ENCODE results near the gene SH3RF3. TPM values are rescaled to one million over a fixed set of nuclear protein-coding genes. Genes with fewer than 3 reads are reported as not detected.

Gene SH3RF3
- total and polyA plus RNA-seq, 9 of the 15 experiments (the other 6 are each of a cell fraction or from before 2014, with no cell fraction given): 0.02 TPM; not detected in 8

DNA sequence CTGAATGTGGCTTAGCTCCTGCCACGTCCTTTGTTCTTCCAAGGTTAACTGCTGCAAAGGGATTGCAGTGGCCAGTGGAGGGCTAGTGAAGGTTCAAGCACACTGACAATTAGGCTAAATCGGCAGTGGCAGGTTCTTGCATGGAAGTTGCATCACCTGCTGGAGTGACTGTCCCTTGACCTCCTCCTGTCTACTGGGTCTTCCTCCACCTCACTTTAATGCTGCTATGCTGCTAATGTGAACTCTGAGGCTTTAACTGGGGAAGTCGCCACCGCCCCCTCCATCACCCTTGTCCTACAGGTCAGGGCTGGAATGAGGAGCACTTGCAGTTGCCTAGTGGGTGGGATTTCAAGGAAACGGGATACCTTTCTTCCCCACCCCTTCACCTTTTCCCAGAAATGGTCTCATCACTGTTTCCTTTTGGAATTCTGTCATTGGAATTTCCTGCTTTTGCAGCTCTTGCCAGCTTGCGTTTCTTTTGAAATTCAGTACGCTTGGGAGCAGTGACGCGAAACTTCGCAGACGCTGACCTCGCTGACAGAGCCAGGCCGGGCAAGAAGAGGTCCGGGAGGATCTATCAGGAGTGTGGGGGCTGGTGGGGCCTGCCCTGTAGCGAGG lies 150.3 kb downstream of the SH3RF3 start (continued):
- TF ChIP-seq RBM25 (IDR thresholded peaks at IDR 0.05; ENCODE audit: low read depth, low read length, severe bottlenecking): no peak
- TF ChIP-seq ZFPM2 (CRISPR knock-in tag; IDR thresholded peaks at IDR 0.05): no peak
- TF ChIP-seq ZEB2 (IDR thresholded peaks at IDR 0.05): 0 out of 2 replicates have a peak, but pooled peaks have one; percentile 27
- no peak for TF ChIP-seq HDGF (IDR thresholded peaks at IDR 0.05)
- TF ChIP-seq BRCA1 (IDR thresholded peaks at IDR 0.05): no peak
- no peak for TF ChIP-seq BRCA1 (CRISPR knock-in tag; IDR thresholded peaks at IDR 0.05)
- TF ChIP-seq ZNF354B (CRISPR knock-in tag; IDR thresholded peaks at IDR 0.05): no peak
- no peak for TF ChIP-seq CCAR2 (IDR thresholded peaks at IDR 0.05; ENCODE audit: low read depth, low read length)
- TF ChIP-seq ZNF140 (CRISPR knock-in tag; IDR thresholded peaks at IDR 0.05): no peak
- TF ChIP-seq MYNN (IDR thresholded peaks at IDR 0.05): no peak
- no peak for TF ChIP-seq MYNN (CRISPR knock-in tag; IDR thresholded peaks at IDR 0.05)
- TF ChIP-seq NR2C1 (IDR thresholded peaks at IDR 0.05): peak; percentile 31; the same call in 1 of the 2 replicates
- TF ChIP-seq NR2C1 (tag; IDR thresholded peaks at IDR 0.05): peak; percentile 88
- TF ChIP-seq U2AF2 (optimal IDR thresholded peaks at IDR 0.05; ENCODE audit: low read depth, low read length): no peak
- no peak for TF ChIP-seq EWSR1 (IDR thresholded peaks at IDR 0.05; ENCODE audit: borderline replicate concordance, low read depth, partially characterized antibody)
- TF ChIP-seq, protein P1, sequence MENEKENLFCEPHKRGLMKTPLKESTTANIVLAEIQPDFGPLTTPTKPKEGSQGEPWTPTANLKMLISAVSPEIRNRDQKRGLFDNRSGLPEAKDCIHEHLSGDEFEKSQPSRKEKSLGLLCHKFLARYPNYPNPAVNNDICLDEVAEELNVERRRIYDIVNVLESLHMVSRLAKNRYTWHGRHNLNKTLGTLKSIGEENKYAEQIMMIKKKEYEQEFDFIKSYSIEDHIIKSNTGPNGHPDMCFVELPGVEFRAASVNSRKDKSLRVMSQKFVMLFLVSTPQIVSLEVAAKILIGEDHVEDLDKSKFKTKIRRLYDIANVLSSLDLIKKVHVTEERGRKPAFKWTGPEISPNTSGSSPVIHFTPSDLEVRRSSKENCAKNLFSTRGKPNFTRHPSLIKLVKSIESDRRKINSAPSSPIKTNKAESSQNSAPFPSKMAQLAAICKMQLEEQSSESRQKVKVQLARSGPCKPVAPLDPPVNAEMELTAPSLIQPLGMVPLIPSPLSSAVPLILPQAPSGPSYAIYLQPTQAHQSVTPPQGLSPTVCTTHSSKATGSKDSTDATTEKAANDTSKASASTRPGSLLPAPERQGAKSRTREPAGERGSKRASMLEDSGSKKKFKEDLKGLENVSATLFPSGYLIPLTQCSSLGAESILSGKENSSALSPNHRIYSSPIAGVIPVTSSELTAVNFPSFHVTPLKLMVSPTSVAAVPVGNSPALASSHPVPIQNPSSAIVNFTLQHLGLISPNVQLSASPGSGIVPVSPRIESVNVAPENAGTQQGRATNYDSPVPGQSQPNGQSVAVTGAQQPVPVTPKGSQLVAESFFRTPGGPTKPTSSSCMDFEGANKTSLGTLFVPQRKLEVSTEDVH (IDR thresholded peaks at IDR 0.05; ENCODE audit: low read depth, partially characterized antibody): no peak
- TF ChIP-seq MTF1 (CRISPR knock-in tag; IDR thresholded peaks at IDR 0.05; ENCODE audit: borderline replicate concordance): no peak
- TF ChIP-seq MEF2D (tag; conservative IDR thresholded peaks at IDR 0.05; ENCODE audit: low read depth): no peak
- peak; percentile 85 for TF ChIP-seq CTBP1 (IDR thresholded peaks at IDR 0.05; ENCODE audit: borderline replicate concordance)
- TF ChIP-seq CXXC5 (CRISPR knock-in tag; IDR thresholded peaks at IDR 0.05): peak; percentile 30; the same call in 1 of the 2 replicates
- TF ChIP-seq ZNF347 (CRISPR knock-in tag; IDR thresholded peaks at IDR 0.05; ENCODE audit: low read depth): no peak
- TF ChIP-seq ZNF175 (CRISPR knock-in tag; IDR thresholded peaks at IDR 0.05; ENCODE audit: low read depth): peak; percentile 91
- peak in 1 of 2 experiments; percentile 50; a peak in 1 of 4 replicates for TF ChIP-seq KDM4B (IDR thresholded peaks at IDR 0.05; ENCODE audit: borderline replicate concordance in 2 of 2, low read depth in 1 of 2)
- TF ChIP-seq, protein P2, sequence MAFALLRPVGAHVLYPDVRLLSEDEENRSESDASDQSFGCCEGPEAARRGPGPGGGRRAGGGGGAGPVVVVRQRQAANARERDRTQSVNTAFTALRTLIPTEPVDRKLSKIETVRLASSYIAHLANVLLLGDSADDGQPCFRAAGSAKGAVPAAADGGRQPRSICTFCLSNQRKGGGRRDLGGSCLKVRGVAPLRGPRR (CRISPR knock-in tag; IDR thresholded peaks at IDR 0.05): no peak
- TF ChIP-seq HDAC2 (IDR thresholded peaks at IDR 0.05): no peak
- TF ChIP-seq, protein P3, sequence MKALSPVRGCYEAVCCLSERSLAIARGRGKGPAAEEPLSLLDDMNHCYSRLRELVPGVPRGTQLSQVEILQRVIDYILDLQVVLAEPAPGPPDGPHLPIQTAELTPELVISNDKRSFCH (CRISPR knock-in tag; IDR thresholded peaks at IDR 0.05): no peak
- TF ChIP-seq, protein P3 (tag; IDR thresholded peaks at IDR 0.05): no peak
- no peak for TF ChIP-seq MEIS2 (IDR thresholded peaks at IDR 0.05; ENCODE audit: partially characterized antibody)
- peak; percentile 76 for TF ChIP-seq EP300 (IDR thresholded peaks at IDR 0.05; ENCODE audit: low read length)
